GM12878 (cell line): ENCODE data around the gene BCAP29. TPM values are rescaled to one million over a fixed set of nuclear protein-coding genes. Genes with fewer than 3 reads are reported as not detected.

Source experiments
- ATAC-seq: fragments of 200-7000 bp; cut with Tn5 transposase; 3 replicates; pipeline ENCODE4 v1.9.1; 2020; ENCODE audit warnings: mild to moderate bottlenecking, moderate library complexity
- BruUV-seq: library from RNA; stranded (reverse); fragments of 400-500 nt; replicated peaks from 2 replicates; lab custom pipeline; 2021; lab: Mats Ljungman, UMichigan
- CTCF ChIA-PET: fragments of 300-600 bp; sonication (Branson Sonifier 250); formaldehyde crosslinking; extraction: SDS; loops from one replicate; lab custom pipeline; 2021; ENCODE audit warnings: inconsistent platforms; lab: Yijun Ruan, JAX
- POLR2A ChIA-PET: fragments of 350-600 bp; formaldehyde crosslinking; extraction: SDS; loops from one replicate; lab custom pipeline; 2021; ENCODE audit warnings: inconsistent platforms; lab: Charles Lee
- RAD21 ChIA-PET: fragments of 300-600 bp; sonication (Branson Sonifier 250); formaldehyde crosslinking; loops from one replicate; lab custom pipeline; 2023; ENCODE audit warnings: antibody characterized with exemption; ENCODE audit not compliant: unreplicated experiment; lab: Charles Lee
- SMC1A ChIA-PET: fragments of 300-600 bp; sonication (Branson Sonifier 250); formaldehyde crosslinking; loops from one replicate; lab custom pipeline; 2023; ENCODE audit not compliant: unreplicated experiment, uncharacterized antibody; lab: Charles Lee
- DNase-seq: peaks from one replicate; pipeline ENCODE4 v3.0.0-alpha.2; 2011; ENCODE audit warnings: low read depth, low spot score
- FAIRE-seq: peaks from 3 replicates; lab custom pipeline; 2011; peaks lifted over from hg19 to GRCh38; lab: Jason Lieb, UNC
- H2AFZ ChIP-seq: 2 replicates; pipeline ENCODE4 v1.6.0; 2011; ENCODE audit warnings: low read depth, low read length, control low read depth; ENCODE audit not compliant: control insufficient read depth
- H3K27ac ChIP-seq: 2 replicates; pipeline ENCODE4 v1.5.1; 2011; ENCODE audit warnings: control low read depth; ENCODE audit not compliant: control insufficient read depth, insufficient read depth
- H3K27me3 ChIP-seq, 2 experiments: replicated peaks in 1 of 2; 2 replicates each; pipeline versions ENCODE4 v1.6.0 to v1.6.1; 2011; ENCODE audit warnings: low read length in 1 of 2; ENCODE audit not compliant: control insufficient read depth in 2 of 2, insufficient read depth in 2 of 2
- H3K36me3 ChIP-seq, 2 experiments: 2 replicates each; pipeline ENCODE4 v1.5.1; 2011; ENCODE audit warnings: low read length in 1 of 2; ENCODE audit not compliant: control insufficient read depth in 2 of 2, insufficient read depth in 2 of 2
- H3K4me1 ChIP-seq: 2 replicates; pipeline ENCODE4 v1.6.1; 2011; ENCODE audit warnings: mild to moderate bottlenecking, low read length, moderate library complexity, mixed read lengths; ENCODE audit not compliant: control insufficient read depth, insufficient read depth
- H3K4me2 ChIP-seq: 2 replicates; pipeline ENCODE4 v1.6.0; 2011; ENCODE audit warnings: control low read depth; ENCODE audit not compliant: control insufficient read depth, insufficient read depth
- H3K4me3 ChIP-seq: fragments of 200-600 bp; sonication (generic); 2 replicates; pipeline ENCODE4 v1.5.1; 2016
- H3K79me2 ChIP-seq: 2 replicates; pipeline ENCODE4 v1.6.0; 2011; ENCODE audit warnings: low read length; ENCODE audit not compliant: control insufficient read depth, insufficient read depth
- H3K9ac ChIP-seq: 2 replicates; pipeline ENCODE4 v1.8.0; 2011; ENCODE audit warnings: low read length, control low read depth, mixed read lengths; ENCODE audit not compliant: control insufficient read depth, insufficient read depth
- H3K9me3 ChIP-seq: replicated peaks from 3 replicates; pipeline ENCODE4 v1.5.1; 2011; ENCODE audit warnings: mild to moderate bottlenecking, low read length; ENCODE audit not compliant: control insufficient read depth, insufficient read depth
- H4K20me1 ChIP-seq: 2 replicates; pipeline ENCODE4 v1.6.0; 2011; ENCODE audit not compliant: control insufficient read depth, insufficient read depth
- ATF2 ChIP-seq: IDR thresholded peaks from 2 replicates; pipeline ENCODE4 v1.6.1; 2012; ENCODE audit warnings: low read length, inconsistent platforms
- CBFB ChIP-seq: IDR thresholded peaks from 2 replicates; pipeline ENCODE4 v1.6.1; 2016; ENCODE audit warnings: antibody characterized with exemption, low read depth
- CREB1 ChIP-seq: IDR thresholded peaks from 2 replicates; pipeline ENCODE4 v1.6.1; 2012; ENCODE audit warnings: low read depth, mild to moderate bottlenecking, inconsistent platforms
- CTCF ChIP-seq, 3 experiments: IDR thresholded peaks in 2 of 3; conservative IDR thresholded peaks in 1 of 3; 2 replicates each; pipeline ENCODE4 v1.5.1; 2011; ENCODE audit warnings: low read depth in 3 of 3, low read length in 3 of 3, mild to moderate bottlenecking in 3 of 3, control low read depth in 2 of 3, moderate library complexity in 2 of 3, inconsistent platforms in 1 of 3, mixed read lengths in 1 of 3; ENCODE audit not compliant: control insufficient read depth in 2 of 3, insufficient read depth in 1 of 3; ENCODE audit errors: extremely low read depth in 1 of 3
- MYB ChIP-seq: fragments of 150-350 bp; IDR thresholded peaks from 2 replicates; pipeline ENCODE4 v1.6.1; 2014; ENCODE audit warnings: mild to moderate bottlenecking, low read depth, low read length, borderline replicate concordance
- NFXL1 ChIP-seq: fragments of 450-650 bp; IDR thresholded peaks from 2 replicates; pipeline ENCODE4 v1.6.1; 2017; ENCODE audit warnings: antibody characterized with exemption, mild to moderate bottlenecking, borderline replicate concordance
- PML ChIP-seq: IDR thresholded peaks from 2 replicates; pipeline ENCODE4 v1.6.1; 2012; ENCODE audit warnings: low read length, inconsistent platforms
- POLR2AphosphoS2 ChIP-seq: IDR thresholded peaks from 2 replicates; pipeline ENCODE4 v1.6.1; 2011; ENCODE audit warnings: low read depth, mild to moderate bottlenecking, low read length, improper control_type of control experiment, moderate library complexity
- RB1 ChIP-seq: fragments of 450-650 bp; formaldehyde crosslinking; IDR thresholded peaks from 2 replicates; pipeline ENCODE4 v1.6.1; 2017; ENCODE audit warnings: mild to moderate bottlenecking, borderline replicate concordance
- RCOR1 ChIP-seq: conservative IDR thresholded peaks from 2 replicates; pipeline ENCODE4 v1.6.1; 2012; ENCODE audit warnings: low read depth, low read length, improper control_type of control experiment
- REST ChIP-seq: IDR thresholded peaks from 2 replicates; pipeline ENCODE4 v1.6.1; 2012; ENCODE audit warnings: mild to moderate bottlenecking, low read depth, low read length
- SPI1 ChIP-seq: IDR thresholded peaks from 2 replicates; pipeline ENCODE4 v1.6.1; 2011; ENCODE audit warnings: low read depth, mild to moderate bottlenecking, low read length, moderate library complexity, borderline replicate concordance; ENCODE audit not compliant: insufficient read depth
- STAT1 ChIP-seq: fragments of 450-650 bp; conservative IDR thresholded peaks from 2 replicates; pipeline ENCODE4 v1.6.1; 2014; ENCODE audit warnings: antibody characterized with exemption, mild to moderate bottlenecking
- WGBS: methylation state at CpG from one replicate; pipeline ENCODE4 v1.1.6; 2016; ENCODE audit warnings: low lambda C conversion rate; ENCODE audit not compliant: insufficient replicate concordance, insufficient coverage; ENCODE audit errors: missing lambda C conversion rate; 5-methylcytosine and 5-hydroxymethylcytosine counted together
- in situ Hi-C: fragments of 300-500 bp; cut with MboI; formaldehyde crosslinking; loops from 9 replicates; pipeline ENCODE4 v1.14.3; 2018; ENCODE audit warnings: mixed read lengths
- intact Hi-C: fragments of 100-400 bp; cut with micrococcal nuclease; formaldehyde crosslinking; loops from one replicate; pipeline ENCODE4 v1.14.2; 2022; ENCODE audit not compliant: unreplicated experiment
- polyA plus RNA-seq, 11 experiments: library from polyadenylated mRNA; depleted of rRNA in 4 of 11; unstranded in 6 of 11; stranded (reverse) in 5 of 11; fragments of >200 nt; fragmentation: Nextera tagmentation in 4 of 11; fragmentation: Illumina TruSeq in 1 of 11; extraction: Ambion mirVana in 4 of 11; extraction: Trizol in 1 of 11; gene quantifications; 1 replicate in 1 of 11; 2 replicates in 10 of 11; pipeline versions ENCODE4 v1.2.1 to v1.2.3, GENCODE V29; 2011 to 2016; ENCODE audit warnings: inconsistent platforms in 2 of 11, missing spikeins in 2 of 11, low read depth in 1 of 11
- total RNA-seq, 4 experiments: library from RNA; depleted of rRNA in 3 of 4; stranded (reverse); fragments of >200 nt in 3 of 4; fragmentation: Illumina TruSeq in 1 of 4; extraction: Trizol in 1 of 4; gene quantifications; 2 replicates each; pipeline versions ENCODE4 v1.2.1 to v1.2.3, GENCODE V29; 2013 to 2021
- TF ChIP-seq, protein P1 (sequence below): fragments of 450-650 bp; IDR thresholded peaks from 2 replicates; pipeline ENCODE4 v1.6.1; 2017; ENCODE audit warnings: antibody characterized with exemption, mild to moderate bottlenecking, moderate library complexity

BCAP29 gene
- total and polyA plus RNA-seq, 10 of the 15 experiments (the other 5 are each of a cell fraction or from before 2014, with no cell fraction given) = 26.5 to 58.5 (median 34.8) TPM

GRCh38 chr7:107613439-107613838, 33.4 kb downstream of the BCAP29 start:
- Histone ChIP-seq H3K27ac (no peak overlapping the region), H3K4me1 (no peaks in the 10 kb centered on the region), H3K36me3 (peaks cover 2 to 8% of the 10 kb centered on the region in 2 experiments; a peak in 3 of 4 replicates), H3K4me2 (no peak overlapping the region), H4K20me1 (no peaks in the 10 kb centered on the region), H3K9ac (no peak overlapping the region), H3K9me3 (no peaks in the 10 kb centered on the region), H2AFZ (no peak overlapping the region), H3K79me2 (no peaks in the 10 kb centered on the region), H3K27me3 (no peaks in the 10 kb centered on the region), H3K4me3 (no peak overlapping the region)
- ChIA-PET CTCF (no interaction called here), POLR2A (no interaction called here), SMC1A (no interaction called here), RAD21 (no interaction called here)
- BruUV-seq = no TSS peak
- intact Hi-C loops (no loop called here), in situ Hi-C loops (no loop called here)
- no peak for ATAC-seq
- no peak for DNase-seq
- WGBS = 94% methylated on average over 1 of the region's 1 CpG
- no peak for FAIRE-seq
- TF ChIP-seq MYB (no peak), REST (no peak), ATF2 (no peak), RCOR1 (no peak), CBFB (no peak), CREB1 (no peak), NFXL1 (no peak), POLR2AphosphoS2 (no peak), SPI1 (no peak), PML (no peak), CTCF (IDR thresholded peaks at IDR 0.05 in 2 of 3, conservative IDR thresholded peaks at IDR 0.05 in 1 of 3; ENCODE audit: control insufficient read depth in 2 of 3, extremely low read depth in 1 of 3, insufficient read depth in 1 of 3, low read depth in 3 of 3, low read length in 3 of 3) (no peak), STAT1 (no peak), RB1 (no peak)
- TF ChIP-seq, protein P1, sequence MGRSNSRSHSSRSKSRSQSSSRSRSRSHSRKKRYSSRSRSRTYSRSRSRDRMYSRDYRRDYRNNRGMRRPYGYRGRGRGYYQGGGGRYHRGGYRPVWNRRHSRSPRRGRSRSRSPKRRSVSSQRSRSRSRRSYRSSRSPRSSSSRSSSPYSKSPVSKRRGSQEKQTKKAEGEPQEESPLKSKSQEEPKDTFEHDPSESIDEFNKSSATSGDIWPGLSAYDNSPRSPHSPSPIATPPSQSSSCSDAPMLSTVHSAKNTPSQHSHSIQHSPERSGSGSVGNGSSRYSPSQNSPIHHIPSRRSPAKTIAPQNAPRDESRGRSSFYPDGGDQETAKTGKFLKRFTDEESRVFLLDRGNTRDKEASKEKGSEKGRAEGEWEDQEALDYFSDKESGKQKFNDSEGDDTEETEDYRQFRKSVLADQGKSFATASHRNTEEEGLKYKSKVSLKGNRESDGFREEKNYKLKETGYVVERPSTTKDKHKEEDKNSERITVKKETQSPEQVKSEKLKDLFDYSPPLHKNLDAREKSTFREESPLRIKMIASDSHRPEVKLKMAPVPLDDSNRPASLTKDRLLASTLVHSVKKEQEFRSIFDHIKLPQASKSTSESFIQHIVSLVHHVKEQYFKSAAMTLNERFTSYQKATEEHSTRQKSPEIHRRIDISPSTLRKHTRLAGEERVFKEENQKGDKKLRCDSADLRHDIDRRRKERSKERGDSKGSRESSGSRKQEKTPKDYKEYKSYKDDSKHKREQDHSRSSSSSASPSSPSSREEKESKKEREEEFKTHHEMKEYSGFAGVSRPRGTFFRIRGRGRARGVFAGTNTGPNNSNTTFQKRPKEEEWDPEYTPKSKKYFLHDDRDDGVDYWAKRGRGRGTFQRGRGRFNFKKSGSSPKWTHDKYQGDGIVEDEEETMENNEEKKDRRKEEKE = no peak
